GM12878 (cell line): ENCODE data around the gene TMPRSS7. TPM values are rescaled to one million over a fixed set of nuclear protein-coding genes. Genes with fewer than 3 reads are reported as not detected.

Experiments
- ASH2L ChIP-seq: fragments of 300-600, 200-600 bp; sonication (generic); IDR thresholded peaks from 2 replicates; pipeline ENCODE4 v1.6.1; 2017; ENCODE audit warnings: low read depth, mild to moderate bottlenecking, borderline replicate concordance
- CHD2 ChIP-seq: IDR thresholded peaks from 2 replicates; pipeline ENCODE4 v1.6.1; 2011; ENCODE audit warnings: low read depth, low read length, improper control_type of control experiment, borderline replicate concordance
- EGR1 ChIP-seq, 2 experiments: IDR thresholded peaks; 1 replicate in 1 of 2; 2 replicates in 1 of 2; pipeline ENCODE4 v1.6.1; 2011 to 2012; ENCODE audit warnings: low read depth in 2 of 2, low read length in 2 of 2, borderline replicate concordance in 1 of 2, mild to moderate bottlenecking in 1 of 2, moderate library complexity in 1 of 2
- FOS ChIP-seq: IDR thresholded peaks from 3 replicates; pipeline ENCODE4 v1.6.1; 2011; ENCODE audit warnings: borderline replicate concordance; ENCODE audit not compliant: insufficient read length; ENCODE audit errors: extremely low read depth
- IKZF2 ChIP-seq, 2 experiments: fragments of 450-650 bp; IDR thresholded peaks; 2 replicates each; pipeline ENCODE4 v1.6.1; 2017; ENCODE audit warnings: mild to moderate bottlenecking in 2 of 2, moderate library complexity in 2 of 2
- JUNB ChIP-seq: IDR thresholded peaks from 2 replicates; pipeline ENCODE4 v1.6.1; 2016; ENCODE audit warnings: antibody characterized with exemption, mild to moderate bottlenecking
- MTA2 ChIP-seq: fragments of 450-650 bp; IDR thresholded peaks from 2 replicates; pipeline ENCODE4 v1.6.1; 2016; ENCODE audit warnings: low read depth, mild to moderate bottlenecking, moderate library complexity
- NKRF ChIP-seq: fragments of 450-650 bp; conservative IDR thresholded peaks from 2 replicates; pipeline ENCODE4 v1.6.1; 2017; ENCODE audit warnings: mild to moderate bottlenecking, moderate library complexity
- NR2C1 ChIP-seq: fragments of 450-650 bp; IDR thresholded peaks from 2 replicates; pipeline ENCODE4 v1.6.1; 2017; ENCODE audit warnings: antibody characterized with exemption, mild to moderate bottlenecking, moderate library complexity
- SUPT20H ChIP-seq: IDR thresholded peaks from 2 replicates; pipeline ENCODE4 v1.6.1; 2011; ENCODE audit warnings: low read depth, mild to moderate bottlenecking, low read length, moderate library complexity, borderline replicate concordance; ENCODE audit not compliant: control insufficient read depth
- SUZ12 ChIP-seq: fragments of 200-600 bp; sonication (generic); IDR thresholded peaks from one replicate; pipeline ENCODE4 v1.6.1; 2018; ENCODE audit warnings: antibody characterized with exemption, mild to moderate bottlenecking; ENCODE audit not compliant: unreplicated experiment
- TARDBP ChIP-seq: IDR thresholded peaks from 2 replicates; pipeline ENCODE4 v1.6.1; 2016; ENCODE audit warnings: borderline replicate concordance
- ZNF274 ChIP-seq: IDR thresholded peaks from one replicate; pipeline ENCODE4 v1.8.0; 2011; ENCODE audit not compliant: insufficient read length, insufficient read depth
- ZNF384 ChIP-seq: IDR thresholded peaks from 2 replicates; pipeline ENCODE4 v1.6.1; 2012; ENCODE audit warnings: low read depth, mild to moderate bottlenecking, low read length, improper control_type of control experiment, borderline replicate concordance
- ZSCAN29 ChIP-seq: fragments of 450-650 bp; IDR thresholded peaks from 2 replicates; pipeline ENCODE4 v1.6.1; 2017; ENCODE audit warnings: mild to moderate bottlenecking, moderate library complexity
- polyA plus RNA-seq, 11 experiments: library from polyadenylated mRNA; depleted of rRNA in 4 of 11; unstranded in 6 of 11; stranded (reverse) in 5 of 11; fragments of >200 nt; fragmentation: Nextera tagmentation in 4 of 11; fragmentation: Illumina TruSeq in 1 of 11; extraction: Ambion mirVana in 4 of 11; extraction: Trizol in 1 of 11; gene quantifications; 1 replicate in 1 of 11; 2 replicates in 10 of 11; pipeline versions ENCODE4 v1.2.1 to v1.2.3, GENCODE V29; 2011 to 2016; ENCODE audit warnings: inconsistent platforms in 2 of 11, missing spikeins in 2 of 11, low read depth in 1 of 11
- total RNA-seq, 4 experiments: library from RNA; depleted of rRNA in 3 of 4; stranded (reverse); fragments of >200 nt in 3 of 4; fragmentation: Illumina TruSeq in 1 of 4; extraction: Trizol in 1 of 4; gene quantifications; 2 replicates each; pipeline versions ENCODE4 v1.2.1 to v1.2.3, GENCODE V29; 2013 to 2021
- TF ChIP-seq, protein P1 (sequence below): fragments of 450-650 bp; IDR thresholded peaks from 2 replicates; pipeline ENCODE4 v1.6.1; 2016; ENCODE audit warnings: mild to moderate bottlenecking, moderate library complexity, borderline replicate concordance
- TF ChIP-seq, protein P2 (sequence below): fragments of 450-650 bp; formaldehyde crosslinking; IDR thresholded peaks from 2 replicates; pipeline ENCODE4 v1.5.0; 2022; ENCODE audit warnings: mild to moderate bottlenecking, missing genetic modification characterization

Gene TMPRSS7
- total and polyA plus RNA-seq, 10 of the 15 experiments (the other 5 are each of a cell fraction or from before 2014, with no cell fraction given), result 0.03 TPM; not detected in 9

DNA sequence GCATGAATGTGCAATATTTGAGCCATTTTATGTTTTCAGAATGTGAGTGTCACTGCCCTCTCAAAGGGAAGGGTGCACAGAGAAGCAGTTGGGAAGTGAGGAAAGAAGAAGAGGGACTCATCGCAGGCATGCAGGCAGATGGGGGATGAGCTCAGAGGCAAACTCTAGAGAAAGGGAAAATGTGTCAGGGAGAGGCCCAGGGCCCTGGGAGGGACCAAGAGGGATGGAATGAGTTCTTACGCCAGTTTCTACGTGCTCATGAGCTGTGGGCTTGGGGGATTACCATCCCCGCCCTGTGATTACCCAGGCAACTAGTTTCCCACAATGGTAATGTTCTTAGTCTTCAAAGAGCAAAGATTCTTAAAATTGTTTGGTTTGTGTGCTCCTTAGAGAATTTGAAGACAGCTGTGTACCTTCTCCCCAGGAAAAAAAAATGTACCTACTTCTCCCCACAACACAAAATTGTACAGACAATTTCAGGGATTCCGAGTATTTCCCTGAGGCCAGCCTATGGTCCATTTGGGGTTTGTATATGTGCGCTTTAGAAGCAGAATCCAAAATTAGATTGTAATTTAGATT, 80.7 kb downstream of the TMPRSS7 start (continued):
- no peak for TF ChIP-seq ZSCAN29
- TF ChIP-seq, protein P1, sequence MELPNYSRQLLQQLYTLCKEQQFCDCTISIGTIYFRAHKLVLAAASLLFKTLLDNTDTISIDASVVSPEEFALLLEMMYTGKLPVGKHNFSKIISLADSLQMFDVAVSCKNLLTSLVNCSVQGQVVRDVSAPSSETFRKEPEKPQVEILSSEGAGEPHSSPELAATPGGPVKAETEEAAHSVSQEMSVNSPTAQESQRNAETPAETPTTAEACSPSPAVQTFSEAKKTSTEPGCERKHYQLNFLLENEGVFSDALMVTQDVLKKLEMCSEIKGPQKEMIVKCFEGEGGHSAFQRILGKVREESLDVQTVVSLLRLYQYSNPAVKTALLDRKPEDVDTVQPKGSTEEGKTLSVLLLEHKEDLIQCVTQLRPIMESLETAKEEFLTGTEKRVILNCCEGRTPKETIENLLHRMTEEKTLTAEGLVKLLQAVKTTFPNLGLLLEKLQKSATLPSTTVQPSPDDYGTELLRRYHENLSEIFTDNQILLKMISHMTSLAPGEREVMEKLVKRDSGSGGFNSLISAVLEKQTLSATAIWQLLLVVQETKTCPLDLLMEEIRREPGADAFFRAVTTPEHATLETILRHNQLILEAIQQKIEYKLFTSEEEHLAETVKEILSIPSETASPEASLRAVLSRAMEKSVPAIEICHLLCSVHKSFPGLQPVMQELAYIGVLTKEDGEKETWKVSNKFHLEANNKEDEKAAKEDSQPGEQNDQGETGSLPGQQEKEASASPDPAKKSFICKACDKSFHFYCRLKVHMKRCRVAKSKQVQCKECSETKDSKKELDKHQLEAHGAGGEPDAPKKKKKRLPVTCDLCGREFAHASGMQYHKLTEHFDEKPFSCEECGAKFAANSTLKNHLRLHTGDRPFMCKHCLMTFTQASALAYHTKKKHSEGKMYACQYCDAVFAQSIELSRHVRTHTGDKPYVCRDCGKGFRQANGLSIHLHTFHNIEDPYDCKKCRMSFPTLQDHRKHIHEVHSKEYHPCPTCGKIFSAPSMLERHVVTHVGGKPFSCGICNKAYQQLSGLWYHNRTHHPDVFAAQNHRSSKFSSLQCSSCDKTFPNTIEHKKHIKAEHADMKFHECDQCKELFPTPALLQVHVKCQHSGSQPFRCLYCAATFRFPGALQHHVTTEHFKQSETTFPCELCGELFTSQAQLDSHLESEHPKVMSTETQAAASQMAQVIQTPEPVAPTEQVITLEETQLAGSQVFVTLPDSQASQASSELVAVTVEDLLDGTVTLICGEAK, result no peak
- no peak for TF ChIP-seq EGR1 (IDR thresholded peaks at IDR 0.05; ENCODE audit: borderline replicate concordance in 1 of 2, low read depth in 2 of 2, low read length in 2 of 2)
- TF ChIP-seq IKZF2 (IDR thresholded peaks at IDR 0.05), result peak; percentile 84 to 88
- TF ChIP-seq MTA2, result peak; percentile 62
- TF ChIP-seq SUPT20H, result no peak
- TF ChIP-seq ASH2L, result 0 out of 2 replicates have a peak, but pooled peaks have one; percentile 70
- peak; percentile 66 for TF ChIP-seq ZNF384
- TF ChIP-seq, protein P2, sequence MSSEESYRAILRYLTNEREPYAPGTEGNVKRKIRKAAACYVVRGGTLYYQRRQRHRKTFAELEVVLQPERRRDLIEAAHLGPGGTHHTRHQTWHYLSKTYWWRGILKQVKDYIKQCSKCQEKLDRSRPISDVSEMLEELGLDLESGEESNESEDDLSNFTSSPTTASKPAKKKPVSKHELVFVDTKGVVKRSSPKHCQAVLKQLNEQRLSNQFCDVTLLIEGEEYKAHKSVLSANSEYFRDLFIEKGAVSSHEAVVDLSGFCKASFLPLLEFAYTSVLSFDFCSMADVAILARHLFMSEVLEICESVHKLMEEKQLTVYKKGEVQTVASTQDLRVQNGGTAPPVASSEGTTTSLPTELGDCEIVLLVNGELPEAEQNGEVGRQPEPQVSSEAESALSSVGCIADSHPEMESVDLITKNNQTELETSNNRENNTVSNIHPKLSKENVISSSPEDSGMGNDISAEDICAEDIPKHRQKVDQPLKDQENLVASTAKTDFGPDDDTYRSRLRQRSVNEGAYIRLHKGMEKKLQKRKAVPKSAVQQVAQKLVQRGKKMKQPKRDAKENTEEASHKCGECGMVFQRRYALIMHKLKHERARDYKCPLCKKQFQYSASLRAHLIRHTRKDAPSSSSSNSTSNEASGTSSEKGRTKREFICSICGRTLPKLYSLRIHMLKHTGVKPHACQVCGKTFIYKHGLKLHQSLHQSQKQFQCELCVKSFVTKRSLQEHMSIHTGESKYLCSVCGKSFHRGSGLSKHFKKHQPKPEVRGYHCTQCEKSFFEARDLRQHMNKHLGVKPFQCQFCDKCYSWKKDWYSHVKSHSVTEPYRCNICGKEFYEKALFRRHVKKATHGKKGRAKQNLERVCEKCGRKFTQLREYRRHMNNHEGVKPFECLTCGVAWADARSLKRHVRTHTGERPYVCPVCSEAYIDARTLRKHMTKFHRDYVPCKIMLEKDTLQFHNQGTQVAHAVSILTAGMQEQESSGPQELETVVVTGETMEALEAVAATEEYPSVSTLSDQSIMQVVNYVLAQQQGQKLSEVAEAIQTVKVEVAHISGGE, result no peak
- no peak for TF ChIP-seq SUZ12
- no peak for TF ChIP-seq ZNF274
- TF ChIP-seq CHD2, result peak; percentile 55; the same call in 1 of the 2 replicates
- TF ChIP-seq NKRF, result no peak; the same call in 1 of the 2 replicates
- TF ChIP-seq TARDBP, result no peak
- peak; percentile 72 for TF ChIP-seq JUNB
- TF ChIP-seq FOS, result no peak
- TF ChIP-seq NR2C1, result no peak
